ENCODE data around the gene HELZ.

HELZ gene

DNA sequence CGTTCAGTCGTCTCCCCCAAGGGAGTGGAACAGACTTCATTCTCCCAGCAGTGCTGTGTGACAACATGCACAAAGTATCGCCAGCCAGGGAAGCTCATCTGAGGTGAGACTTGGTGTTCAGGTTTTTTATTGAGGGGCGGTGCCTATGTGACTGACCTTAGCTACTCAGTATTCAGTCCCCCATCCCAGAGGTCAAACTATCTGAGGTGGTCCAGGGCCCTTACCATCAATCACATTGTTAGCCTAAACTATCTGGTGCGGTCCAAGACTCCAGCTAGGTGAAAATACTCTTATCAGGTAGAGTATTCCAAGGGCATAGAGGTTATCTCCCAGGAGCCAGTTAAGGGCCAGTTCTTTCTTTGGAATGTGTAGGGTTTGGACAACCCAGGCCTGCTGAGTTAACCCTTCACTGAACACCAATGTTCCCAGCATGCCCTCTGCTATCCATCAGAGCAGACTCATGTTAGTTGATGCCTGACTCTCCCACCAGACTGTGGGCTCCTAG lies 206.1 kb downstream of the HELZ start:
- TF ChIP-seq, protein P1, sequence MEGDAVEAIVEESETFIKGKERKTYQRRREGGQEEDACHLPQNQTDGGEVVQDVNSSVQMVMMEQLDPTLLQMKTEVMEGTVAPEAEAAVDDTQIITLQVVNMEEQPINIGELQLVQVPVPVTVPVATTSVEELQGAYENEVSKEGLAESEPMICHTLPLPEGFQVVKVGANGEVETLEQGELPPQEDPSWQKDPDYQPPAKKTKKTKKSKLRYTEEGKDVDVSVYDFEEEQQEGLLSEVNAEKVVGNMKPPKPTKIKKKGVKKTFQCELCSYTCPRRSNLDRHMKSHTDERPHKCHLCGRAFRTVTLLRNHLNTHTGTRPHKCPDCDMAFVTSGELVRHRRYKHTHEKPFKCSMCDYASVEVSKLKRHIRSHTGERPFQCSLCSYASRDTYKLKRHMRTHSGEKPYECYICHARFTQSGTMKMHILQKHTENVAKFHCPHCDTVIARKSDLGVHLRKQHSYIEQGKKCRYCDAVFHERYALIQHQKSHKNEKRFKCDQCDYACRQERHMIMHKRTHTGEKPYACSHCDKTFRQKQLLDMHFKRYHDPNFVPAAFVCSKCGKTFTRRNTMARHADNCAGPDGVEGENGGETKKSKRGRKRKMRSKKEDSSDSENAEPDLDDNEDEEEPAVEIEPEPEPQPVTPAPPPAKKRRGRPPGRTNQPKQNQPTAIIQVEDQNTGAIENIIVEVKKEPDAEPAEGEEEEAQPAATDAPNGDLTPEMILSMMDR (IDR thresholded peaks at IDR 0.05) = no peak
- H3K9me3 ChIP-seq = no peaks in the 10 kb centered on the region
- intact Hi-C loops (cut with DNase I; ENCODE audit: low total_unique reads) = no loop called here

DNA sequence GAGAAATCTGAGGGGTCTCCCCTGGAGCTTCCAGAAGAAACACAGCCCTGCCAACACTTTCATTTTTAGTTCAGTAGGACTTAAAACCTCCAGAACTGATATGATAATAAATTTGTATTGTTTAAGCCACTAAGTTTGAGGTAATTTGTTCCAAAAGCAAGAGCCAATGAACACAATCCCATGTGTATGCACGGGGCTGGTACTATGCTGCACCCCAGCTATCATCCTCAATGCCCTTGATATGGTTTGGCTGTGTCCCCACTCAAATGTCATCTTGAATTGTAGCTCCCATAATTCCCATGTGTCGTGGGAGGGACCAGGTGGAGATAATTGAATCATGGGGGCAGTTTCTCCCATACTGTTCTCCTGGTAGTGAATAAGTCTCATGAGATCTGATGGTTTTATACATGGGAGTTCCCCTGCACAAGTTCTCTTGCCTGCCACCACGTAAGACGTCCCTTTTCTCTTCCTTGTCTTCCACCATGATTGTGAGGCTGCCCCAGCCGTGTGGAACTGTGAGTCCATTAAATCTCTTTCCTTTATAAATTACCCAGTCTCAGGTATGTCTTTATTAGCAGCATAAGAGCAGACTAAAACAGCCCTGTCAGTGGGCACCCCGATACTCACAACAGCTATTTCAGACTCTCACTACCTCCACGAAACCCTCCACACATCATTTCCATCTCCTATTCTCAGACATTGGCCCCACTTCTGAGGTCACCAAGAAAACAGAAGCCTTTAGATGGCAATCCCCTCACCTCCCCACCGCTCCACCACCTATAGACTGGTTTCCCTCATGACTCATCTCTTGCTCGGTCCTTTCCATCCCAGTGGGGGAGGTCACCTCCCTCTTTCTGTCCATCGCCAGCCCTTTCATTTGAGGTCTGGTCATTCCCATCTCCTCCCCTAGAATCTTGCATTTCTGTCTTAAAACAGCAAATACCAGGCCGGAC lies 209.6 kb downstream of the HELZ start:
- Histone ChIP-seq H3K27ac (no peak overlapping the region), H3K9me3 (no peaks in the 10 kb centered on the region), H3K4me1 (no peaks in the 10 kb centered on the region), H3K36me3 (no peaks in the 10 kb centered on the region), H3K27me3 (peaks cover 0 to 4% of the 10 kb centered on the region in 2 donors), H3K4me3 (no peak overlapping the region)
- intact Hi-C loops (cut with DNase I; ENCODE audit: low total_unique reads) = no loop called here
- TF ChIP-seq, protein P1 (IDR thresholded peaks at IDR 0.05) = no peak
- no peak for DNase-seq

More for the DNA sequence above, 206.1 kb downstream of the HELZ start:
- Histone ChIP-seq H3K36me3 (no peaks in the 10 kb centered on the region), H3K27me3 (peaks cover 0 to 4% of the 10 kb centered on the region in 2 donors), H3K4me3 (no peak overlapping the region), H3K4me1 (no peaks in the 10 kb centered on the region), H3K27ac (no peak overlapping the region)
- DNase-seq = no peak

DNA sequence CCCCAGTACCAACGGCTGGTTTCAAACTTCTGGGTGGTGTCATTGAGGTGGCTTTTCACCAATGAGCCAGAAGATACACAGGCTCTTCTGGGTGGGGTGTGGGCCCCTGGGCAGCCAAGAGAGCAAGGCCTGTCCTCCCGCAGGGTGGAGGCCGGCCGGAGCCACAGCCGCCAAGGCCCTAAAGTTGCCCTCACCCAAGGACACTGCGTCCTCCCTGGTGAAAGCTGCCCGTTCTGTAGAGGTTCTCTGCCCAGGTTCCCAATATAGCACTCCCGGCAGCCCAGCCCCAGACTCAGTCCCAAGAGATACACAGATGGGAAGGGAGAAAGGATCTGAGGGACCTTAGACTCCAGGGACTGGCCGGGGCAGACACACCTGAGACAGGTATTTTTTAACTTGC lies 211.4 kb downstream of the HELZ start:
- TF ChIP-seq, protein P1 (IDR thresholded peaks at IDR 0.05) = no peak
- intact Hi-C loops (cut with DNase I; ENCODE audit: low total_unique reads) = no loop called here
- Histone ChIP-seq H3K4me1 (no peaks in the 10 kb centered on the region), H3K9me3 (no peaks in the 10 kb centered on the region), H3K4me3 (no peak overlapping the region), H3K36me3 (no peaks in the 10 kb centered on the region), H3K27ac (no peak overlapping the region), H3K27me3 (no peaks in the 10 kb centered on the region)
- DNase-seq = no peak

DNA sequence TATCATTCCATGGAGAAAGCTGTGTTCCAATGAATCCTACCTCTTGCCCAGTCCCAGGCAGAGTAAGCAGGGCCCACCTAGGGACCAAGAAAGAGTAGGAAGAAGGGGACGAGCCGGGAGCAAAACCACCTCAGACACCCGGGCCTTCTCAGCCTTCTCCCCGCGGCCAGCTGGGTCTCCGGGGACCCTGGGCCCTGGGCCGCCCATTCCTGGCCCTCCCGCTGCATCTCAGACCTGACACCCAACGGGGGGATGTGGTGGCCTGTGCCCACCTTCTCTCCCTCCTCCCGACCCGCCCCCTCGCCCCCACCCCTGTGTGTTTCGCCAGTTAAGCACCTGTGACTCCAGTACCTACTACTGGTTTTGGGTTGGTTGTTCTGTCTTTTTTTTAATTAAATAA lies 212.0 kb downstream of the HELZ start:
- no peak for DNase-seq
- no peaks in the 10 kb centered on the region for H3K9me3 ChIP-seq
- intact Hi-C loops (cut with DNase I; ENCODE audit: low total_unique reads) = no loop called here
- no peak overlapping the region for H3K27ac ChIP-seq
- H3K4me3 ChIP-seq = no peak overlapping the region
- no peaks in the 10 kb centered on the region for H3K36me3 ChIP-seq
- TF ChIP-seq, protein P1 (IDR thresholded peaks at IDR 0.05) = no peak
- no peaks in the 10 kb centered on the region for H3K4me1 ChIP-seq
- no peaks in the 10 kb centered on the region for H3K27me3 ChIP-seq

DNA sequence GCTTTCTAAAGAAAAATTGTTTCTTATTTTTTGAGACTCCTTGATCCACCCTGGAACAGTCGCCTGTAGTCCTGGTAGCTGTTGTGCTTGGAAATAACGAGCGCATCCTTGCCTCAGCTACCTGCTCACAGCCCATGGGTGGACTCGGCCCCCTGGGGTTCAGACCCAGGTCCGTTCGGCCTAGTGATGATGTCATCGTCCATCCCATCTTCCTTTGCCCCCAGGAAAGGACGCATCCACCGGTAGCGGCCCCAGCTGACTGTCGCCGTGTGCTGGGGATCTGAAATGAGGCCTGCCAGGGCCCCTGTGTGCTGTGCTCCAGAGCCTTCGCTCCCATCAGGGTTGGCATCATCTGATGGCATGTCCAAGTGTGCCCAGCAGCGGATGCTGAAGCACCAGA lies 212.6 kb downstream of the HELZ start:
- H3K36me3 ChIP-seq = no peaks in the 10 kb centered on the region
- H3K27me3 ChIP-seq = no peaks in the 10 kb centered on the region
- intact Hi-C loops (cut with DNase I; ENCODE audit: low total_unique reads) = no loop called here

More for the DNA sequence above, 212.6 kb downstream of the HELZ start:
- no peak overlapping the region for H3K27ac ChIP-seq
- no peak for DNase-seq
- H3K9me3 ChIP-seq = no peaks in the 10 kb centered on the region
- TF ChIP-seq, protein P1 (IDR thresholded peaks at IDR 0.05) = no peak
- no peak overlapping the region for H3K4me3 ChIP-seq
- H3K4me1 ChIP-seq = no peaks in the 10 kb centered on the region
